ENCODE data around the gene HEYL. TPM values are rescaled to one million over a fixed set of nuclear protein-coding genes. Genes with fewer than 3 reads are reported as not detected.

Gene HEYL
- total and polyA plus RNA-seq, 2 of the 8 experiments (the other 6 are each of a cell fraction or from before 2014, with no cell fraction given): 1.8 to 3.1 TPM

DNA sequence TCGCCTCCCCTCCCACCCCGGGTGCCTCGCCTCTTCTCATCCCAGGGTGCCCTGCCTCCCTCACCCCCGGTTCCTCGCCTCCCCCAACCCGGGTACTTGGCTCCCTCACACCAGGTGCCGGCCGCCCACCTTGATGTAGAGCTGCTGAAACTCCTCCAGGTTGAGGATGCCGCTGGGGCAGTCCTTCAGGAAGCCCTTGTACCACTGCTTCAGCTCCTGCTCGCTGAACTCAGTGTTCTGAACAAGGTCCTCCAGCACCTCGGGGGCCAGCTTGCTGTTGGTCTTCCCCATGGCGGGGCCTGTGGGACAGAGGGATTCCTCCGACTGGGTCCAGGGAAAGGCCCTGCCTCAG lies 44.8 kb upstream of the HEYL start:
- 76% methylated on average over 10 of the region's 13 CpGs; no CpG with 5 or more reads in 1 of the 2 experiments for WGBS, 2 experiments (ENCODE audit: extremely low coverage in 1 of 2, insufficient coverage in 1 of 2, insufficient read length in 1 of 2, insufficient replicate concordance in 2 of 2, low coverage in 1 of 2, low lambda C conversion rate in 2 of 2, missing lambda C conversion rate in 1 of 2)

More for the DNA sequence above, 44.8 kb upstream of the HEYL start:
- H4K20me1 ChIP-seq (replicated peaks in 1 of 2; ENCODE audit: control insufficient read depth in 1 of 2, insufficient read depth in 2 of 2, low read length in 2 of 2): peaks cover 0 to 7% of the 10 kb centered on the region in 2 experiments
- no peak overlapping the region for H3K14ac ChIP-seq (ENCODE audit: insufficient read length)
- no peak overlapping the region for H3K9ac ChIP-seq (replicated peaks in 1 of 4; ENCODE audit: extremely low read depth in 1 of 4, low read depth in 3 of 4, low read length in 3 of 4)
- ChIA-PET POLR2A (ENCODE audit: partially characterized antibody) (interaction anchor here (1.2 to 2.3 kb wide), 3 partner anchors 10 to 17 kb away, joined by 3 to 9 read pairs (median 5); no protein-coding TSS in a partner anchor), CTCF (ENCODE audit: partially characterized antibody) (interaction anchor here (0.7 to 3.4 kb wide), 7 partner anchors 9 to 31 kb away, joined by 3 to 28 read pairs (median 5); partner anchors contain the start of gene NT5C1A)
- H3K4me2 ChIP-seq (ENCODE audit: insufficient read depth in 1 of 2, low read depth in 2 of 2, low read length in 2 of 2): peak overlapping the region in 1 of 2 experiments; percentile 62; a peak in 1 of 4 replicates
- no peaks in the 10 kb centered on the region for H3K36me3 ChIP-seq (ENCODE audit: control insufficient read depth in 2 of 4, insufficient read depth in 4 of 4, low read length in 3 of 4)
- H3K4me3 ChIP-seq (ENCODE audit: extremely low read depth in 1 of 4, insufficient read depth in 2 of 4, low read depth in 3 of 4, low read length in 4 of 4): no peak overlapping the region
- no peak overlapping the region for H3K23ac ChIP-seq (ENCODE audit: insufficient read length)
- H3K27me3 ChIP-seq (replicated peaks in 1 of 4; ENCODE audit: control insufficient read depth in 3 of 4, extremely low read depth in 1 of 4, insufficient read depth in 3 of 4, low read length in 3 of 4): peaks cover 71 to 96% (median 91%) of the 10 kb centered on the region in 4 experiments
- H3K79me2 ChIP-seq (ENCODE audit: control insufficient read depth in 1 of 2, insufficient read depth in 2 of 2, low read length in 2 of 2): no peaks in the 10 kb centered on the region
- no peak overlapping the region for H2BK20ac ChIP-seq (ENCODE audit: low read length)
- H2BK15ac ChIP-seq (ENCODE audit: low read length): no peak overlapping the region
- H3K23me2 ChIP-seq (ENCODE audit: low read depth, low read length): no peaks in the 10 kb centered on the region; the same call in 1 of the 2 replicates
- H3K9me3 ChIP-seq (ENCODE audit: insufficient read depth in 2 of 2, low read depth in 1 of 2, low read length in 1 of 2): no peaks in the 10 kb centered on the region
- H4K5ac ChIP-seq (ENCODE audit: insufficient read length, low read depth, low read length): no peak overlapping the region
- no peak overlapping the region for H3K4ac ChIP-seq (replicated peaks; ENCODE audit: insufficient read length, low read depth, low read length)
- H2BK12ac ChIP-seq (ENCODE audit: low read depth, low read length): no peak overlapping the region
- H2BK5ac ChIP-seq (ENCODE audit: low read depth, low read length): no peak overlapping the region
- H4K8ac ChIP-seq (ENCODE audit: extremely low read depth, insufficient read depth, low read length): no peak overlapping the region
- H2AFZ ChIP-seq (ENCODE audit: low read length): no peak overlapping the region
- H3K18ac ChIP-seq (ENCODE audit: extremely low read depth, low read length): no peak overlapping the region
- no peak overlapping the region for H3K56ac ChIP-seq (replicated peaks; ENCODE audit: insufficient read length, low read depth, low read length)
- H2BK120ac ChIP-seq (replicated peaks; ENCODE audit: low read depth, low read length): no peak overlapping the region
- no peaks in the 10 kb centered on the region for H3K79me1 ChIP-seq (ENCODE audit: low read depth, low read length)
- no peak overlapping the region for H2AK5ac ChIP-seq (ENCODE audit: low read depth, low read length)
- FAIRE-seq (no peak), DNase-seq (ENCODE audit: low read depth in 1 of 2, low spot score in 2 of 2) (no peak)
- no peak overlapping the region for H4K91ac ChIP-seq (replicated peaks; ENCODE audit: insufficient read length, low read length)
- peaks cover 0 to 5% (median 1%) of the 10 kb centered on the region in 4 experiments; a peak in 2 of 7 replicates for H3K4me1 ChIP-seq (replicated peaks in 1 of 4; ENCODE audit: control insufficient read depth in 3 of 4, insufficient read depth in 4 of 4, low read length in 3 of 4)
- H3K27ac ChIP-seq (ENCODE audit: low read depth, low read length): no peak overlapping the region
- no peak for TF ChIP-seq TCF12 (IDR thresholded peaks at IDR 0.05; ENCODE audit: low read depth, low read length)
- no peak for TF ChIP-seq RNF2 (IDR thresholded peaks at IDR 0.05; ENCODE audit: borderline replicate concordance, low read depth, low read length, missing control alignments, poor library complexity, severe bottlenecking)
- TF ChIP-seq KDM5A (IDR thresholded peaks at IDR 0.05; ENCODE audit: low read length): no peak
- TF ChIP-seq JUN (IDR thresholded peaks at IDR 0.05; ENCODE audit: low read depth, low read length): no peak
- no peak for TF ChIP-seq TAF1 (IDR thresholded peaks at IDR 0.05; ENCODE audit: low read depth, low read length)
- TF ChIP-seq NANOG (IDR thresholded peaks at IDR 0.05; ENCODE audit: insufficient read depth, low read depth, low read length, poor library complexity, severe bottlenecking): no peak
- TF ChIP-seq TEAD4 (IDR thresholded peaks at IDR 0.05; ENCODE audit: low read depth, low read length): no peak
- no peak for TF ChIP-seq TAF7 (optimal IDR thresholded peaks at IDR 0.05; ENCODE audit: borderline replicate concordance, low read depth, low read length)
